Activated CD4-positive, alpha-beta T cell treated with anti-CD3 and anti-CD28 coated beads, Interleukin-2, Interleukin-4, amounts not matched to agents 100 ng/mL and 50 ng/mL, durations not matched to agents 16 hours and 8 hours (primary cell): Measurements from ENCODE around the gene CLPTM1L.

Experiments
- DNase-seq: peaks from one replicate; pipeline ENCODE4 v3.0.0-alpha.2; 2020; ENCODE audit warnings: low spot score

The CLPTM1L gene, protein sequence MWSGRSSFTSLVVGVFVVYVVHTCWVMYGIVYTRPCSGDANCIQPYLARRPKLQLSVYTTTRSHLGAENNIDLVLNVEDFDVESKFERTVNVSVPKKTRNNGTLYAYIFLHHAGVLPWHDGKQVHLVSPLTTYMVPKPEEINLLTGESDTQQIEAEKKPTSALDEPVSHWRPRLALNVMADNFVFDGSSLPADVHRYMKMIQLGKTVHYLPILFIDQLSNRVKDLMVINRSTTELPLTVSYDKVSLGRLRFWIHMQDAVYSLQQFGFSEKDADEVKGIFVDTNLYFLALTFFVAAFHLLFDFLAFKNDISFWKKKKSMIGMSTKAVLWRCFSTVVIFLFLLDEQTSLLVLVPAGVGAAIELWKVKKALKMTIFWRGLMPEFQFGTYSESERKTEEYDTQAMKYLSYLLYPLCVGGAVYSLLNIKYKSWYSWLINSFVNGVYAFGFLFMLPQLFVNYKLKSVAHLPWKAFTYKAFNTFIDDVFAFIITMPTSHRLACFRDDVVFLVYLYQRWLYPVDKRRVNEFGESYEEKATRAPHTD

GRCh38 chr5:1344975-1345838, at the start of gene CLPTM1L:
Gene CLPTM1L, minus strand, starts transcription at chr5:1345099. Its CDS starts 258 bp downstream, at chr5:1344841.
- DNase-seq, result peak; percentile 88

- DNase-seq, result no peak
Measured at GRCh38 chr5:1393571-1394501, 48.9 kb upstream of the CLPTM1L start.

DNA sequence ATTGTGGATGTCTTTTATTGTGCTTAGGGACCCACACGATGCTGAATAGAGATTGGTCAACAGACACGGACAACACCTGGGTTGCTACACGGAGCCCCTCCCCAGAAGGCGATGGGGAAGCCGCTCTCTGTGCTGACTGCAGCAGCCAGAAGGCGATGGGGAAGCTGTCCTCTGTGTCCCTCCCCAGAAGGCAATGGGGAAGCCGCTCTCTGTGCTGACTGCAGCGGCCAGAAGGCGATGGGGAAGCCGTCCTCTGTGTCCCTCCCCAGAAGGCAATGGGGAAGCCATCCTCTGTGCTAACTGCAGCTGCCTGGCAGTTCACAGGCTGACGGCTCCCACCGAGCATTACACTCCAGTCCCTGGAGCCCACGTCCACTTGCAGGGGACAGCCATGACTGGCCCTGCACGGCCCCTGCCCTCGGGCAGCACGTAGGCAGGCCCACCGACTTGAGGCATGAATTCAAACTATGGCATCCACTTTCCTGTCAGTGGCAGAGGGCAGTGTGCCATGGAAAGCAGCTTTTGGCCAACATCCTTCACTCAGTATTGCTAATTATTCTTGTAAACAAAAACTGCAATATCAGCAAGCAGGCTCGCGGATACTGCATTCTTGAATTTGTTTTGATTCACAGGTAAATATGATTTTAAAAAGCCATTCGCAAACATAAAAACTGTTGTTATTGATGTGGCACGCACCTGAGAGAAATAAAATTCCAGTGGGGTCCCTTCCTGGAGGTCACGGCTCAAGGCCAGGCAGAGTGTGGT, 48.1 kb upstream of the CLPTM1L start:
- DNase-seq, result no peak

- no peak for DNase-seq
Measured at GRCh38 chr5:1392261-1392660, 47.4 kb upstream of the CLPTM1L start.

- DNase-seq, result no peak
Measured at GRCh38 chr5:1391691-1392090, 46.8 kb upstream of the CLPTM1L start.

GRCh38 chr5:1390861-1391600, 46.1 kb upstream of the CLPTM1L start:
- DNase-seq, result no peak

DNA sequence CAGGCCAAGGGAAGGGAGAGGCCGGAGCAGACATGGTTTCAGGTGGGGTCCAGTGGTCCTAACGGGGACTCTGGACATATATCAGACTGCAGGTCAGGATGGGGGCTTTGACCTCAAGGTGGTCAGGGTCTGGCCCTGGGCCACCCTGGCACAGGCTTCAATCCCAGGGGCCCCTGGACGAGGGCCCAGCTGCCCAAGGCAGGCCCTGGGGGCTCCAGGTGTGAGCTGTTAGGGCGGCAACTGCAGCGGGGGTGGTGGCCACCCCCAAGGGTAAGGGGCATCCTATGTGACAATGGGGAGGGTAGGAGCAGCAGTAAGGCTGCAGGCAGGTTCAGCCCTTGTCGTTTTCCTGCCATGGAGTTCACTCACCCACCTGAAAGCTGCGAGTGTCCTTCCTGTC, 45.4 kb upstream of the CLPTM1L start:
- no peak for DNase-seq

GRCh38 chr5:1388383-1388967, 43.6 kb upstream of the CLPTM1L start:
- no peak for DNase-seq

- DNase-seq, result no peak
Measured at GRCh38 chr5:1387876-1388275, 43.0 kb upstream of the CLPTM1L start.

GRCh38 chr5:1387059-1387755, 42.3 kb upstream of the CLPTM1L start:
- DNase-seq, result no peak

- peak; percentile 52 for DNase-seq
Measured at GRCh38 chr5:1386274-1386717, 41.4 kb upstream of the CLPTM1L start.

DNA sequence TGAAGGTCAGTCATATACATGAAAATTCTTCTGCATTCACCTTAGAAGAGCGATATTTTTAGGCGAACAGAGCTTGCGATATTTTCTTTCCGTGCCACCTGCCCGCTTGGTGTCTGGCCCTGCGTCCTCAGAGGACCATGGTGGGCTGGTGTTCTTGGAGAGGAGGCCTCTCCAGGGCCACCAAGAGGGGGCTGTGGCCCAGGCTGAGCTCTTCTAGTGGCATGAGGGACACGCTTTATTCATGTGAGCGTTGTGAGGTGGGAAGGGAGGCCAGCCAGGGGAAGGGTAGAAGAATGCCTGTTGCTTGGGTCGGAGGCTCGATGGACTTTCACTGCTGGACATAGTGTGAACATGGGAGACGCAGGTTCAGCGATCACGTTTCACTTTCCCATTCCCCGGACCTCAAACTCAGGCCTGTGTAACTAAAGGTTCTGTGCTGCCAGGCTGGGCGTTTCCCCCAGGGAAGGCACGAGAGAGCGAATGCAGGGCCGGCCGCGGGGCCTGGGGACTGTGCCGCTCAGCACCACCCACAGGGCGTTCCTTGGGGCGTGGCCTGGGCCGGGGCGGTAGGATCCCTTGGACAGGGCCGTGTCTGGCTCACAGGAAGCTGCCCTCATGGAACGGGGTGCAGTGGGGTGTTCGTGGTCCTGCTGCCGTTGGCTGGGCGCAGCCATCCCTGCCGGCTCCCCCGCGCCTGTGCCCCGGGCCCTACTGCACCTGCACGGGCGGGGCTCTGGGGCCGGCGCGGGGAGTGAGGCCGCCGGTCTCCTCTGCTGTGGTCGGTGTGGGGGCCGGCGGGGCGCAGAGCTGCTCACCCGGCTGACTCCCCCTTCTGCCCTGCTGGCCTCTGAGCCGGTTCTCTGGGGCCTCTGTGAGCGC, 40.7 kb upstream of the CLPTM1L start:
- DNase-seq, result peak; percentile 81

- DNase-seq, result no peak
Measured at GRCh38 chr5:1384521-1384920, 39.6 kb upstream of the CLPTM1L start.

DNA sequence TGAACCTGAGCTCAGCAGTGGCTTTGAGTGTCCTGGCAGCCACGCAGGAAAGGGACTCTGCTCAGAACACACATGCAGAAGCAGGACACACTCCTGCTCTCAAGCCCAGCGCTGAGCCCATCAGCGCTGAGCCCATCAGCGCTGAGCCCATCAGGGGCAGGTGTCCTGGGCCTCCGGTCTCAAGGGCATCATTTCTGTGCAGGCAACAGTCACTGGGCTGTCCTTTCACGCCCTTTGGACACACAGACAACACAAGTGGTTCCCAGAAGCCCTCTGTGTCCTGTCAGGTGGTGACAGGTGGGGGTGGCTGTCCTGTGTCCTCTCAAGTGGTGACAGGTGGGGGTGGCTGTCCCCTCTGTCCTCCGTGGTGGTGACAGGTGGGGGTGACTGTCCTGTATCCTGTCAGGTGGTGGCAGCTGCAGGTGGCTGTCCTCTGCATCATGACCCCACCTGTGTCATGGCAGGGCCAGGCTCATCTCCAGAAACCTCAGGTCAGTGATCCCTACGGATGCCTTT, 39.0 kb upstream of the CLPTM1L start:
- no peak for DNase-seq

DNA sequence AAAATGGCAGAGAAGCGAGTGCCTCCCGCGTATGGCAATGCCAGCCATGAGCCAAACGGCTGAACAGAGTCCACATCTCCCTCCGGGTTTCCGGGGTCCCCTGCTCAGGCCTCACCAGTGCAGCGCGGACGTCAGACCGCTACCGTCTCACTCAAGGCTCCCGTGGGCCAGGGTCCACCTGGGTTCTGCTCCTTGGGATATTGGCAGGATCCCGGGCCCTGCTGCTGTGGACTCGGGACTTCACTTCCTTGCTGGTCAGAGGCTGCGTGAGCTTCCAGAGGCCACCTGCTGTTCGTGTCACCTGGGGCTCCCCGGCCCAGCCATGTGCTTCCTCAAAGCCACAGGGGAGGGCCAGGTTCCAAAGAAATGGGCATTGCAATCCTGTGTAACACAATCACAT, 38.4 kb upstream of the CLPTM1L start:
- DNase-seq, result no peak

DNA sequence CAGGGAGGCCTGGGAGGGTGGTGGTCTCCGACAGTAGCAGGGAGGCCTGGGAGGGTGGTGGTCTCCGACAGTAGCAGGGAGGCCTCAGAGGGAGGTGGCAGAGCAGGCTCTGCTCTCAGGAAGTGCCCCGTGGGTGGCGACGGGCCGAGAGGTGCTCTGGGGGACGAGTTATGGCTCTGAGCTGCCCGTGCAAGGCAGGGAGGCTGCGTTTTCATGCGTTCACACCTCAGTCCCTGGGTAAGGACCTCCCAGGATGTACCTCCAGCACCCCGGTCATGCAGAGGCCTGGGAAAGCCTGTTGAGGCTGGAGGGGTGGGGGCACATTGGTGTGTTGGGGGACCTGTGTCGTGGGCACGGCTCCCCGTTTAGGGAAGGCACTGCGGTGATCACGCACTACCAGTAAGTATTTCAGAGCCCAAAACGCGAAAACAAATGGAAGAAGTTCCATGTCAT, 37.4 kb upstream of the CLPTM1L start:
- no peak for DNase-seq

GRCh38 chr5:1381370-1382247, 36.7 kb upstream of the CLPTM1L start:
- no peak for DNase-seq
